ENCODE results near the gene CD200.

CD200 gene

GRCh38 chr3:112314649-112315048 is 18.3 kb upstream of the CD200 start:
- H3K4me2 ChIP-seq (ENCODE audit: low read depth, low read length, poor library complexity, severe bottlenecking): no peak overlapping the region
- TF ChIP-seq CTCF (conservative IDR thresholded peaks at IDR 0.05; ENCODE audit: low read length): no peak
- TF ChIP-seq EZH2phosphoT487 (IDR thresholded peaks at IDR 0.05; ENCODE audit: borderline replicate concordance): no peak
- no peaks in the 10 kb centered on the region for H3K27me3 ChIP-seq (ENCODE audit: insufficient read depth, low read length, poor library complexity, severe bottlenecking)
- H3K79me2 ChIP-seq (ENCODE audit: insufficient read depth, low read length): no peaks in the 10 kb centered on the region
- H3F3A ChIP-seq (ENCODE audit: low read depth): no peaks in the 10 kb centered on the region
- no peaks in the 10 kb centered on the region for H3K9me2 ChIP-seq (replicated peaks; ENCODE audit: low read depth, low read length)
- no peak overlapping the region for H3K9ac ChIP-seq (ENCODE audit: low read depth, low read length, poor library complexity, severe bottlenecking)
- H3K4me1 ChIP-seq (ENCODE audit: insufficient read depth, low read length, poor library complexity, severe bottlenecking): no peaks in the 10 kb centered on the region
- no peaks in the 10 kb centered on the region for H4K20me1 ChIP-seq (ENCODE audit: insufficient read depth, low read length, poor library complexity, severe bottlenecking)
- no peak overlapping the region for H3K4me3 ChIP-seq (ENCODE audit: low read length, poor library complexity, severe bottlenecking)
- no peaks in the 10 kb centered on the region for H3K9me3 ChIP-seq (ENCODE audit: insufficient read depth, low read depth, low read length)
- H3K36me3 ChIP-seq (ENCODE audit: insufficient read depth, low read length): no peaks in the 10 kb centered on the region
- H2AFZ ChIP-seq (ENCODE audit: low read length): no peak overlapping the region

- no peak overlapping the region for H2AFZ ChIP-seq (ENCODE audit: low read length)
- no peaks in the 10 kb centered on the region for H3K9me2 ChIP-seq (replicated peaks; ENCODE audit: low read depth, low read length)
- H3K4me1 ChIP-seq (ENCODE audit: insufficient read depth, low read length, poor library complexity, severe bottlenecking): peaks cover 6% of the 10 kb centered on the region
- H3F3A ChIP-seq (ENCODE audit: low read depth): no peaks in the 10 kb centered on the region
- no peak for TF ChIP-seq CTCF (conservative IDR thresholded peaks at IDR 0.05; ENCODE audit: low read length)
- no peak for TF ChIP-seq EZH2phosphoT487 (IDR thresholded peaks at IDR 0.05; ENCODE audit: borderline replicate concordance)
- H3K4me2 ChIP-seq (ENCODE audit: low read depth, low read length, poor library complexity, severe bottlenecking): no peak overlapping the region
- no peak overlapping the region for H3K9ac ChIP-seq (ENCODE audit: low read depth, low read length, poor library complexity, severe bottlenecking)
- no peaks in the 10 kb centered on the region for H3K36me3 ChIP-seq (ENCODE audit: insufficient read depth, low read length)
- H4K20me1 ChIP-seq (ENCODE audit: insufficient read depth, low read length, poor library complexity, severe bottlenecking): no peaks in the 10 kb centered on the region
- H3K27me3 ChIP-seq (ENCODE audit: insufficient read depth, low read length, poor library complexity, severe bottlenecking): no peaks in the 10 kb centered on the region
- H3K9me3 ChIP-seq (ENCODE audit: insufficient read depth, low read depth, low read length): no peaks in the 10 kb centered on the region
- H3K4me3 ChIP-seq (ENCODE audit: low read length, poor library complexity, severe bottlenecking): no peak overlapping the region
- no peaks in the 10 kb centered on the region for H3K79me2 ChIP-seq (ENCODE audit: insufficient read depth, low read length)
Observed at GRCh38 chr3:112315791-112316190, 17.2 kb upstream of the CD200 start.

GRCh38 chr3:112319516-112320276 is 13.3 kb upstream of the CD200 start:
- H3K4me2 ChIP-seq (ENCODE audit: low read depth, low read length, poor library complexity, severe bottlenecking): no peak overlapping the region
- H3K9me2 ChIP-seq (replicated peaks; ENCODE audit: low read depth, low read length): no peaks in the 10 kb centered on the region
- no peak overlapping the region for H2AFZ ChIP-seq (ENCODE audit: low read length)

More at GRCh38 chr3:112319516-112320276, 13.3 kb upstream of the CD200 start:
- Histone ChIP-seq H3K36me3 (ENCODE audit: insufficient read depth, low read length) (no peaks in the 10 kb centered on the region), H3K27me3 (ENCODE audit: insufficient read depth, low read length, poor library complexity, severe bottlenecking) (no peaks in the 10 kb centered on the region), H3F3A (ENCODE audit: low read depth) (no peaks in the 10 kb centered on the region), H3K79me2 (ENCODE audit: insufficient read depth, low read length) (no peaks in the 10 kb centered on the region), H3K9ac (ENCODE audit: low read depth, low read length, poor library complexity, severe bottlenecking) (no peak overlapping the region), H3K4me1 (ENCODE audit: insufficient read depth, low read length, poor library complexity, severe bottlenecking) (peaks cover 12% of the 10 kb centered on the region), H4K20me1 (ENCODE audit: insufficient read depth, low read length, poor library complexity, severe bottlenecking) (no peaks in the 10 kb centered on the region), H3K4me3 (ENCODE audit: low read length, poor library complexity, severe bottlenecking) (no peak overlapping the region), H3K9me3 (ENCODE audit: insufficient read depth, low read depth, low read length) (no peaks in the 10 kb centered on the region)
- TF ChIP-seq CTCF (conservative IDR thresholded peaks at IDR 0.05; ENCODE audit: low read length) (no peak), EZH2phosphoT487 (IDR thresholded peaks at IDR 0.05; ENCODE audit: borderline replicate concordance) (no peak)

Measured in Loucy (cell line).